Erythroblast (primary cell): ENCODE measurements around the gene LENG9.

Experiments
- GATA1 ChIP-seq: IDR thresholded peaks from 2 replicates; pipeline ENCODE4 v1.6.1; 2011; ENCODE audit warnings: low read depth, mild to moderate bottlenecking, control low read depth, low read length, moderate library complexity
- POLR2A ChIP-seq: IDR thresholded peaks from 2 replicates; pipeline ENCODE4 v1.6.1; 2011; ENCODE audit warnings: mild to moderate bottlenecking, low read length

DNA sequence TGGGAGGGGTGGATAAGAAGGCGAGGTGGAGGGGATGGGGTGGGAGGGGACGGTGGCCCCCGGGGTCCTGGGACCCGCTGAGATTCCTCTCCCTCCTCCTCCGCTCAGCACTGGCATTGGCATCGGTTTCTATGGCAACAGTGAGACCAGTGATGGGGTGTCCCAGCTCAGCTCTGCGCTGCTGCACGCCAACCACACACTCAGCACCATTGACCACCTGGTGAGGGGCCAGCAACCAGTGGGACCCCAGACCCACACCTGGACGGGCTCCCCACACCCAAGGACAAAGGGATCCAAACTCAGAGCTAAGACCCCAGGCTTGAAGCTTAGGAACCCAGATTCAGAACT lies 42.4 kb downstream of the LENG9 start:
- TF ChIP-seq POLR2A (no peak), GATA1 (no peak)
